Measurements from ENCODE around the gene ALKBH2. TPM values are rescaled to one million over a fixed set of nuclear protein-coding genes. Genes with fewer than 3 reads are reported as not detected.

Gene ALKBH2
- polyA plus RNA-seq, 3 donors = 3.7 to 13.0 (median 4.5) TPM

GRCh38 chr12:109139791-109140190 is 46.5 kb upstream of the ALKBH2 start:
- Histone ChIP-seq H4K20me1 (ENCODE audit: insufficient read depth, low read length) (no peaks in the 10 kb centered on the region), H3K9me3 (replicated peaks in 1 of 2; ENCODE audit: control insufficient read depth in 1 of 2, insufficient read depth in 1 of 2, low read length in 2 of 2) (no peaks in the 10 kb centered on the region), H2AFZ (ENCODE audit: insufficient read depth, low read depth, low read length, poor library complexity, severe bottlenecking) (no peak overlapping the region), H3K27ac (ENCODE audit: low read depth in 1 of 2, low read length in 2 of 2) (no peak overlapping the region), H3K4me3 (replicated peaks in 1 of 3; ENCODE audit: low read depth in 2 of 3, low read length in 3 of 3) (no peak overlapping the region), H3K27me3 (ENCODE audit: control insufficient read depth in 2 of 2, insufficient read depth in 2 of 2, low read length in 2 of 2) (no peaks in the 10 kb centered on the region), H3K36me3 (replicated peaks in 1 of 2; ENCODE audit: control insufficient read depth in 1 of 2, insufficient read depth in 2 of 2, low read length in 2 of 2) (no peaks in the 10 kb centered on the region), H3K79me2 (ENCODE audit: insufficient read depth, low read length) (no peaks in the 10 kb centered on the region), H3K4me2 (replicated peaks; ENCODE audit: extremely low read depth, low read length, poor library complexity, severe bottlenecking) (no peak overlapping the region), H3K4me1 (ENCODE audit: control insufficient read depth in 1 of 2, insufficient read depth in 2 of 2, low read length in 2 of 2) (no peaks in the 10 kb centered on the region), H3K9ac (ENCODE audit: insufficient read depth, low read length, poor library complexity, severe bottlenecking) (no peak overlapping the region)
- no peak for DNase-seq
- peaks cover 0 to 9% (median 2%) of the 10 kb centered on the region in 7 donors for H3K9me3 Mint-ChIP-seq
- peaks cover 0 to 2% (median 0%) of the 10 kb centered on the region in 3 donors for H3K27me3 Mint-ChIP-seq (ENCODE audit: low read depth in 3 of 3)
- no peaks in the 10 kb centered on the region for H3K36me3 Mint-ChIP-seq
- TF ChIP-seq, protein P1, sequence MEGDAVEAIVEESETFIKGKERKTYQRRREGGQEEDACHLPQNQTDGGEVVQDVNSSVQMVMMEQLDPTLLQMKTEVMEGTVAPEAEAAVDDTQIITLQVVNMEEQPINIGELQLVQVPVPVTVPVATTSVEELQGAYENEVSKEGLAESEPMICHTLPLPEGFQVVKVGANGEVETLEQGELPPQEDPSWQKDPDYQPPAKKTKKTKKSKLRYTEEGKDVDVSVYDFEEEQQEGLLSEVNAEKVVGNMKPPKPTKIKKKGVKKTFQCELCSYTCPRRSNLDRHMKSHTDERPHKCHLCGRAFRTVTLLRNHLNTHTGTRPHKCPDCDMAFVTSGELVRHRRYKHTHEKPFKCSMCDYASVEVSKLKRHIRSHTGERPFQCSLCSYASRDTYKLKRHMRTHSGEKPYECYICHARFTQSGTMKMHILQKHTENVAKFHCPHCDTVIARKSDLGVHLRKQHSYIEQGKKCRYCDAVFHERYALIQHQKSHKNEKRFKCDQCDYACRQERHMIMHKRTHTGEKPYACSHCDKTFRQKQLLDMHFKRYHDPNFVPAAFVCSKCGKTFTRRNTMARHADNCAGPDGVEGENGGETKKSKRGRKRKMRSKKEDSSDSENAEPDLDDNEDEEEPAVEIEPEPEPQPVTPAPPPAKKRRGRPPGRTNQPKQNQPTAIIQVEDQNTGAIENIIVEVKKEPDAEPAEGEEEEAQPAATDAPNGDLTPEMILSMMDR (IDR thresholded peaks at IDR 0.05) = no peak
- no peak overlapping the region for H3K4me3 Mint-ChIP-seq
- H3K27ac Mint-ChIP-seq = no peak overlapping the region
- no peaks in the 10 kb centered on the region for H3K4me1 Mint-ChIP-seq
- WGBS (ENCODE audit: insufficient coverage) = 83% methylated on average over 2 of the region's 7 CpGs
- intact Hi-C loops (cut with micrococcal nuclease) = no loop called here

- 92% methylated on average over 8 of the region's 9 CpGs for WGBS (ENCODE audit: insufficient coverage)
- H3K4me2 ChIP-seq (replicated peaks; ENCODE audit: extremely low read depth, low read length, poor library complexity, severe bottlenecking) = no peak overlapping the region
- Mint-ChIP-seq H3K27ac (no peak overlapping the region), H3K36me3 (no peaks in the 10 kb centered on the region), H3K4me1 (no peaks in the 10 kb centered on the region), H3K27me3 (ENCODE audit: low read depth in 3 of 3) (peaks cover 0 to 2% (median 0%) of the 10 kb centered on the region in 3 donors), H3K4me3 (no peak overlapping the region), H3K9me3 (peaks cover 0 to 9% (median 2%) of the 10 kb centered on the region in 7 donors)
- no peaks in the 10 kb centered on the region for H3K27me3 ChIP-seq (ENCODE audit: control insufficient read depth in 2 of 2, insufficient read depth in 2 of 2, low read length in 2 of 2)
- TF ChIP-seq, protein P1 (IDR thresholded peaks at IDR 0.05) = no peak
- no peaks in the 10 kb centered on the region for H3K36me3 ChIP-seq (replicated peaks in 1 of 2; ENCODE audit: control insufficient read depth in 1 of 2, insufficient read depth in 2 of 2, low read length in 2 of 2)
- H3K9ac ChIP-seq (ENCODE audit: insufficient read depth, low read length, poor library complexity, severe bottlenecking) = no peak overlapping the region
- no peak overlapping the region for H2AFZ ChIP-seq (ENCODE audit: insufficient read depth, low read depth, low read length, poor library complexity, severe bottlenecking)
- DNase-seq = no peak
- H3K4me3 ChIP-seq (replicated peaks in 1 of 3; ENCODE audit: low read depth in 2 of 3, low read length in 3 of 3) = no peak overlapping the region
- no peaks in the 10 kb centered on the region for H4K20me1 ChIP-seq (ENCODE audit: insufficient read depth, low read length)
- intact Hi-C loops (cut with micrococcal nuclease) = no loop called here
- no peaks in the 10 kb centered on the region for H3K79me2 ChIP-seq (ENCODE audit: insufficient read depth, low read length)
- H3K27ac ChIP-seq (ENCODE audit: low read depth in 1 of 2, low read length in 2 of 2) = no peak overlapping the region
- H3K9me3 ChIP-seq (replicated peaks in 1 of 2; ENCODE audit: control insufficient read depth in 1 of 2, insufficient read depth in 1 of 2, low read length in 2 of 2) = no peaks in the 10 kb centered on the region
- no peaks in the 10 kb centered on the region for H3K4me1 ChIP-seq (ENCODE audit: control insufficient read depth in 1 of 2, insufficient read depth in 2 of 2, low read length in 2 of 2)
Measured at GRCh38 chr12:109139360-109139759, 46.1 kb upstream of the ALKBH2 start.
